Central memory CD8-positive, alpha-beta T cell (primary cell): Measurements from ENCODE around the gene MIS18A.
"Not testable (repeated sequence)": the region's sequence is repeated elsewhere in the genome, so short reads cannot be mapped to it uniquely, and the experiment has no call there.

Experiments used
- ATAC-seq: fragments of 150-1000 bp; cut with Tn5 transposase; replicated peaks from 2 replicates; pipeline ENCODE4 v1.10.0; 2022; ENCODE audit warnings: mild to moderate bottlenecking, moderate FRiP score, moderate number of reproducible peaks; ENCODE audit not compliant: poor library complexity, severe bottlenecking; ENCODE audit errors: extremely low read depth
- DNase-seq, 2 donors: peaks; one replicate each; pipeline ENCODE4 v3.0.0; 2021; ENCODE audit warnings: low spot score in 2 of 2
- H3K27ac Mint-ChIP-seq: one replicate; pipeline ENCODE4 v1.8.0; 2022; ENCODE audit warnings: low read depth, mild to moderate bottlenecking, moderate library complexity, mixed read lengths
- H3K27me3 Mint-ChIP-seq: one replicate; pipeline ENCODE4 v1.8.0; 2022; ENCODE audit warnings: mixed read lengths
- H3K36me3 Mint-ChIP-seq: one replicate; pipeline ENCODE4 v1.8.0; 2022; ENCODE audit warnings: mild to moderate bottlenecking, moderate library complexity, mixed read lengths; ENCODE audit not compliant: insufficient read depth
- H3K4me1 Mint-ChIP-seq: one replicate; pipeline ENCODE4 v1.8.0; 2022; ENCODE audit warnings: mixed read lengths
- H3K4me3 Mint-ChIP-seq: one replicate; pipeline ENCODE4 v1.8.0; 2022; ENCODE audit warnings: mild to moderate bottlenecking, moderate library complexity, mixed read lengths
- H3K9me3 Mint-ChIP-seq: one replicate; pipeline ENCODE4 v1.8.0; 2022; ENCODE audit warnings: mixed read lengths

MIS18A gene

GRCh38 chr21:32314806-32315205 is 36.0 kb upstream of the MIS18A start:
- ATAC-seq (no peak), DNase-seq (no peak)
- H3K27ac Mint-ChIP-seq: no peak overlapping the region
- peaks cover 33% of the 10 kb centered on the region for H3K36me3 Mint-ChIP-seq
- H3K4me3 Mint-ChIP-seq: no peak overlapping the region
- no peaks in the 10 kb centered on the region for H3K4me1 Mint-ChIP-seq
- H3K27me3 Mint-ChIP-seq: no peaks in the 10 kb centered on the region
- no peaks in the 10 kb centered on the region for H3K9me3 Mint-ChIP-seq

- H3K4me3 Mint-ChIP-seq: no peak overlapping the region
- ATAC-seq: no peak
- no peaks in the 10 kb centered on the region for H3K4me1 Mint-ChIP-seq
- no peak for DNase-seq
- no peak overlapping the region for H3K27ac Mint-ChIP-seq
- H3K27me3 Mint-ChIP-seq: no peaks in the 10 kb centered on the region
- peaks cover 30% of the 10 kb centered on the region for H3K36me3 Mint-ChIP-seq
- H3K9me3 Mint-ChIP-seq: no peaks in the 10 kb centered on the region
Measured at GRCh38 chr21:32312976-32313375, 34.1 kb upstream of the MIS18A start.

GRCh38 chr21:32312326-32312725 is 33.5 kb upstream of the MIS18A start:
- Mint-ChIP-seq H3K36me3 (peaks cover 30% of the 10 kb centered on the region), H3K27me3 (no peaks in the 10 kb centered on the region), H3K27ac (no peak overlapping the region), H3K9me3 (no peaks in the 10 kb centered on the region), H3K4me1 (no peaks in the 10 kb centered on the region), H3K4me3 (no peak overlapping the region)
- no peak for ATAC-seq
- DNase-seq: no peak

- no peaks in the 10 kb centered on the region for H3K27me3 Mint-ChIP-seq
- no peaks in the 10 kb centered on the region for H3K9me3 Mint-ChIP-seq
- H3K36me3 Mint-ChIP-seq: peaks cover 26% of the 10 kb centered on the region
- DNase-seq: no peak
- no peak overlapping the region for H3K4me3 Mint-ChIP-seq
- no peaks in the 10 kb centered on the region for H3K4me1 Mint-ChIP-seq
- no peak for ATAC-seq
- peak overlapping the region; percentile 68 for H3K27ac Mint-ChIP-seq
Measured at GRCh38 chr21:32311621-32312020, 32.8 kb upstream of the MIS18A start.

- H3K4me1 Mint-ChIP-seq, H3K9me3 Mint-ChIP-seq, H3K27me3 Mint-ChIP-seq, H3K27ac Mint-ChIP-seq, ATAC-seq, H3K4me3 Mint-ChIP-seq, DNase-seq: not testable (repeated sequence)
- H3K36me3 Mint-ChIP-seq: peaks cover 26% of the 10 kb centered on the region
Measured at GRCh38 chr21:32310976-32311375, 32.1 kb upstream of the MIS18A start.

- no peaks in the 10 kb centered on the region for H3K4me1 Mint-ChIP-seq
- DNase-seq (no peak), ATAC-seq (no peak)
- H3K36me3 Mint-ChIP-seq: peaks cover 23% of the 10 kb centered on the region
- H3K27me3 Mint-ChIP-seq: no peaks in the 10 kb centered on the region
- no peak overlapping the region for H3K27ac Mint-ChIP-seq
- no peak overlapping the region for H3K4me3 Mint-ChIP-seq
- no peaks in the 10 kb centered on the region for H3K9me3 Mint-ChIP-seq
Measured at GRCh38 chr21:32309906-32310460, 31.1 kb upstream of the MIS18A start.

GRCh38 chr21:32308696-32309095 is 29.8 kb upstream of the MIS18A start:
- no peaks in the 10 kb centered on the region for H3K27me3 Mint-ChIP-seq
- no peaks in the 10 kb centered on the region for H3K4me1 Mint-ChIP-seq
- no peak overlapping the region for H3K4me3 Mint-ChIP-seq
- ATAC-seq (no peak), DNase-seq (no peak)
- peaks cover 15% of the 10 kb centered on the region for H3K36me3 Mint-ChIP-seq
- H3K27ac Mint-ChIP-seq: no peak overlapping the region
- H3K9me3 Mint-ChIP-seq: no peaks in the 10 kb centered on the region

- Mint-ChIP-seq H3K27ac (no peak overlapping the region), H3K4me1 (no peaks in the 10 kb centered on the region), H3K27me3 (no peaks in the 10 kb centered on the region), H3K9me3 (no peaks in the 10 kb centered on the region), H3K4me3 (no peak overlapping the region), H3K36me3 (peaks cover 12% of the 10 kb centered on the region)
- ATAC-seq: no peak
- DNase-seq: no peak
Measured at GRCh38 chr21:32307706-32308105, 28.9 kb upstream of the MIS18A start.

- H3K27me3 Mint-ChIP-seq: no peaks in the 10 kb centered on the region
- no peak overlapping the region for H3K4me3 Mint-ChIP-seq
- peaks cover 9% of the 10 kb centered on the region for H3K36me3 Mint-ChIP-seq
- H3K27ac Mint-ChIP-seq: no peak overlapping the region
- H3K4me1 Mint-ChIP-seq: no peaks in the 10 kb centered on the region
- ATAC-seq (no peak), DNase-seq (no peak)
- no peaks in the 10 kb centered on the region for H3K9me3 Mint-ChIP-seq
Measured at GRCh38 chr21:32306021-32306780, 27.4 kb upstream of the MIS18A start.

GRCh38 chr21:32304998-32305397 is 26.1 kb upstream of the MIS18A start:
- no peak overlapping the region for H3K4me3 Mint-ChIP-seq
- H3K9me3 Mint-ChIP-seq: no peaks in the 10 kb centered on the region
- no peaks in the 10 kb centered on the region for H3K27me3 Mint-ChIP-seq
- ATAC-seq (no peak), DNase-seq (no peak)
- peaks cover 3% of the 10 kb centered on the region for H3K36me3 Mint-ChIP-seq
- H3K4me1 Mint-ChIP-seq: no peaks in the 10 kb centered on the region
- H3K27ac Mint-ChIP-seq: no peak overlapping the region

GRCh38 chr21:32303385-32303784 is 24.5 kb upstream of the MIS18A start:
- no peak overlapping the region for H3K4me3 Mint-ChIP-seq

GRCh38 chr21:32302560-32302959 is 23.7 kb upstream of the MIS18A start:
- no peaks in the 10 kb centered on the region for H3K4me1 Mint-ChIP-seq
- DNase-seq: no peak
- H3K27me3 Mint-ChIP-seq: no peaks in the 10 kb centered on the region
- ATAC-seq: no peak
- H3K9me3 Mint-ChIP-seq: no peaks in the 10 kb centered on the region
- H3K27ac Mint-ChIP-seq: no peak overlapping the region
- H3K4me3 Mint-ChIP-seq: no peak overlapping the region
- H3K36me3 Mint-ChIP-seq: no peaks in the 10 kb centered on the region

More at GRCh38 chr21:32303385-32303784, 24.5 kb upstream of the MIS18A start:
- Mint-ChIP-seq H3K27me3 (no peaks in the 10 kb centered on the region), H3K36me3 (peaks cover 2% of the 10 kb centered on the region), H3K27ac (no peak overlapping the region), H3K9me3 (no peaks in the 10 kb centered on the region), H3K4me1 (no peaks in the 10 kb centered on the region)
- DNase-seq (no peak), ATAC-seq (no peak)

- DNase-seq (no peak), ATAC-seq (no peak)
- H3K27me3 Mint-ChIP-seq: no peaks in the 10 kb centered on the region
- no peak overlapping the region for H3K27ac Mint-ChIP-seq
- H3K9me3 Mint-ChIP-seq: no peaks in the 10 kb centered on the region
- no peak overlapping the region for H3K4me3 Mint-ChIP-seq
- no peaks in the 10 kb centered on the region for H3K36me3 Mint-ChIP-seq
- no peaks in the 10 kb centered on the region for H3K4me1 Mint-ChIP-seq
Measured at GRCh38 chr21:32301596-32301995, 22.7 kb upstream of the MIS18A start.
